ENCODE measurements around the gene TNRC6C.
"Not testable (repeated sequence)": the region's sequence is repeated elsewhere in the genome, so short reads cannot be mapped to it uniquely, and the experiment has no call there.

The TNRC6C gene

GRCh38 chr17:77933777-77934398 is 24.6 kb upstream of the TNRC6C start:
- TF ChIP-seq CTCF (IDR thresholded peaks at IDR 0.05; ENCODE audit: low read depth, low read length): no peak
- no peak for DNase-seq (ENCODE audit: extremely low read depth, low read depth)

GRCh38 chr17:77935121-77935571 is 23.4 kb upstream of the TNRC6C start:
- TF ChIP-seq CTCF (IDR thresholded peaks at IDR 0.05; ENCODE audit: low read depth, low read length): no peak
- no peak for DNase-seq (ENCODE audit: extremely low read depth, low read depth)

- DNase-seq (ENCODE audit: extremely low read depth, low read depth): not testable (repeated sequence)
These were observed 22.8 kb upstream of the TNRC6C start for GRCh38 chr17:77935744-77936143.

- TF ChIP-seq CTCF (IDR thresholded peaks at IDR 0.05; ENCODE audit: low read depth, low read length): no peak
- no peak for DNase-seq (ENCODE audit: extremely low read depth, low read depth)
These were observed 21.6 kb upstream of the TNRC6C start for GRCh38 chr17:77936881-77937280.

GRCh38 chr17:77941004-77941403 is 17.5 kb upstream of the TNRC6C start:
- no peak for DNase-seq (ENCODE audit: extremely low read depth, low read depth)
- TF ChIP-seq CTCF (IDR thresholded peaks at IDR 0.05; ENCODE audit: low read depth, low read length): no peak

GRCh38 chr17:77942112-77942988 is 16.2 kb upstream of the TNRC6C start:
- no peak for TF ChIP-seq CTCF (IDR thresholded peaks at IDR 0.05; ENCODE audit: low read depth, low read length)
- DNase-seq (ENCODE audit: extremely low read depth, low read depth): no peak

- TF ChIP-seq CTCF (IDR thresholded peaks at IDR 0.05; ENCODE audit: low read depth, low read length): no peak
- DNase-seq (ENCODE audit: extremely low read depth, low read depth): no peak
These were observed 14.5 kb upstream of the TNRC6C start for GRCh38 chr17:77943971-77944370.
